ENCODE data around the gene HAAO. TPM values are rescaled to one million over a fixed set of nuclear protein-coding genes. Genes with fewer than 3 reads are reported as not detected.

The HAAO gene
- total and polyA plus RNA-seq, 2 of the 8 experiments (the other 6 are each of a cell fraction or from before 2014, with no cell fraction given) = 2.5 to 7.0 TPM

- no peak overlapping the region for H4K5ac ChIP-seq (ENCODE audit: insufficient read length, low read depth, low read length)
- no peak for TF ChIP-seq SRF (IDR thresholded peaks at IDR 0.05; ENCODE audit: low read depth, low read length)
- no peak for TF ChIP-seq BCL11A (IDR thresholded peaks at IDR 0.05; ENCODE audit: low read depth in 2 of 2, low read length in 2 of 2)
- no peak for TF ChIP-seq RFX5 (IDR thresholded peaks at IDR 0.05; ENCODE audit: borderline replicate concordance, low read depth, low read length)
- TF ChIP-seq TAF1 (IDR thresholded peaks at IDR 0.05; ENCODE audit: low read depth, low read length) = no peak
- no peak for TF ChIP-seq MAX (IDR thresholded peaks at IDR 0.05)
- TF ChIP-seq POLR2AphosphoS5 (IDR thresholded peaks at IDR 0.05; ENCODE audit: low read depth, low read length) = no peak
- no peak for TF ChIP-seq USF2 (IDR thresholded peaks at IDR 0.05; ENCODE audit: low read length)
- TF ChIP-seq ATF2 (IDR thresholded peaks at IDR 0.05; ENCODE audit: low read length) = no peak
- no peak for TF ChIP-seq GTF2F1 (IDR thresholded peaks at IDR 0.05; ENCODE audit: borderline replicate concordance, low read depth, low read length)
- TF ChIP-seq CREB1 (IDR thresholded peaks at IDR 0.05) = no peak
- H3K23me2 ChIP-seq (ENCODE audit: low read depth, low read length) = no peaks in the 10 kb centered on the region
- H2AK5ac ChIP-seq (ENCODE audit: low read depth, low read length) = no peak overlapping the region
- no peak overlapping the region for H3K4me2 ChIP-seq (ENCODE audit: insufficient read depth in 1 of 2, low read depth in 2 of 2, low read length in 2 of 2)
- no peak overlapping the region for H3K27ac ChIP-seq (ENCODE audit: low read depth, low read length)
- no peak overlapping the region for H3K4me3 ChIP-seq (ENCODE audit: extremely low read depth in 1 of 4, insufficient read depth in 2 of 4, low read depth in 3 of 4, low read length in 4 of 4)
- no peak overlapping the region for H2BK12ac ChIP-seq (ENCODE audit: low read depth, low read length)
- H3K23ac ChIP-seq (ENCODE audit: insufficient read length) = no peak overlapping the region
- no peaks in the 10 kb centered on the region for H3K79me2 ChIP-seq (ENCODE audit: control insufficient read depth in 1 of 2, insufficient read depth in 2 of 2, low read length in 2 of 2)
- H3K9ac ChIP-seq (replicated peaks in 1 of 4; ENCODE audit: extremely low read depth in 1 of 4, low read depth in 3 of 4, low read length in 3 of 4) = no peak overlapping the region
- H3K4ac ChIP-seq (replicated peaks; ENCODE audit: insufficient read length, low read depth, low read length) = no peak overlapping the region
- no peaks in the 10 kb centered on the region; a peak in 1 of 8 replicates for H3K36me3 ChIP-seq (ENCODE audit: control insufficient read depth in 2 of 4, insufficient read depth in 4 of 4, low read length in 3 of 4)
- H3K9me3 ChIP-seq (ENCODE audit: insufficient read depth in 2 of 2, low read depth in 1 of 2, low read length in 1 of 2) = no peaks in the 10 kb centered on the region
- no peak overlapping the region for H2AFZ ChIP-seq (ENCODE audit: low read length)
- H3K56ac ChIP-seq (replicated peaks; ENCODE audit: insufficient read length, low read depth, low read length) = no peak overlapping the region
- FAIRE-seq (no peak), DNase-seq (ENCODE audit: low read depth in 1 of 2, low spot score in 2 of 2) (no peak)
- 97% methylated on average over 14 of the region's 16 CpGs; no CpG with 5 or more reads in 1 of the 2 experiments for WGBS, 2 experiments (ENCODE audit: extremely low coverage in 1 of 2, insufficient coverage in 1 of 2, insufficient read length in 1 of 2, insufficient replicate concordance in 2 of 2, low coverage in 1 of 2, low lambda C conversion rate in 2 of 2, missing lambda C conversion rate in 1 of 2)
- no peak overlapping the region for H3K14ac ChIP-seq (ENCODE audit: insufficient read length)
- no peak overlapping the region for H4K91ac ChIP-seq (replicated peaks; ENCODE audit: insufficient read length, low read length)
- no peak overlapping the region for H2BK20ac ChIP-seq (ENCODE audit: low read length)
- H2BK120ac ChIP-seq (replicated peaks; ENCODE audit: low read depth, low read length) = no peak overlapping the region
- H2BK5ac ChIP-seq (ENCODE audit: low read depth, low read length) = 0 out of 2 replicates have a peak overlapping the region, but pooled peaks have one; percentile 35
- H3K27me3 ChIP-seq (replicated peaks in 1 of 4; ENCODE audit: control insufficient read depth in 3 of 4, extremely low read depth in 1 of 4, insufficient read depth in 3 of 4, low read length in 3 of 4) = no peaks in the 10 kb centered on the region
- H4K8ac ChIP-seq (ENCODE audit: extremely low read depth, insufficient read depth, low read length) = no peak overlapping the region
- no peaks in the 10 kb centered on the region for H3K79me1 ChIP-seq (ENCODE audit: low read depth, low read length)
- no peaks in the 10 kb centered on the region for H4K20me1 ChIP-seq (replicated peaks in 1 of 2; ENCODE audit: control insufficient read depth in 1 of 2, insufficient read depth in 2 of 2, low read length in 2 of 2)
- ChIA-PET POLR2A (ENCODE audit: partially characterized antibody) (interaction anchor here (0.7 kb wide), 1 partner anchor 54 kb away, joined by 3 read pairs; no protein-coding TSS in a partner anchor), CTCF (ENCODE audit: partially characterized antibody) (interaction anchor here (1.0 to 1.3 kb wide), 3 partner anchors 7 to 362 kb away, joined by 3 to 6 read pairs (median 4); no protein-coding TSS in a partner anchor)
- H3K4me1 ChIP-seq (replicated peaks in 1 of 4; ENCODE audit: control insufficient read depth in 3 of 4, insufficient read depth in 4 of 4, low read length in 3 of 4) = peaks cover 0 to 16% (median under 1%) of the 10 kb centered on the region in 4 experiments; a peak in 3 of 7 replicates
- no peak overlapping the region for H2BK15ac ChIP-seq (ENCODE audit: low read length)
- H3K18ac ChIP-seq (ENCODE audit: extremely low read depth, low read length) = no peak overlapping the region
Observed at GRCh38 chr2:42767080-42767898, 25.1 kb downstream of the HAAO start.

Data from H1 (cell line).